Measurements from ENCODE around the gene SPATA18. TPM values are rescaled to one million over a fixed set of nuclear protein-coding genes. Genes with fewer than 3 reads are reported as not detected.

Gene SPATA18
- polyA plus RNA-seq, 3 donors = 0.04 to 0.41 TPM; not detected in 1

DNA sequence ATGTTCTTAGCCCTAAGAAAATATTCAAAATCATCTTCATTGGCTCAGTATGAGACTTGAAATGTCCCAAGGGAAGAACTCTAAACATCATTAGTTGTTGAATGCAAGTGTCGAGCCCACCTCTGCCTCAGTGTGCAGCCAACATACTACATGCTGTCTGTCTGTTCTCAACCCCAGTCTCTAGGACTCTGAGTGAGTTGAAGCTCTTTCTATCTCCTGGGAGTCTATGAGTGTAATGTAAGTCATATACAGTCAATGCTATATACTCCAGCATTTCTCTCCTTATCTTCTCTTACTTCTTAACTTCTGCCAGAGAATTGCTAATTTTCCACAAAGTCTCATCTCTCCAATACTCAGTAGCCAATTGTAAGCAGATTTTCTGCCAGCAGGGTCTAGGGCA is 61.3 kb downstream of the SPATA18 start:
- Mint-ChIP-seq H3K27me3 (ENCODE audit: low read depth in 3 of 3) (peaks cover 0 to 6% (median 4%) of the 10 kb centered on the region in 3 donors), H3K36me3 (no peaks in the 10 kb centered on the region), H3K4me1 (no peaks in the 10 kb centered on the region), H3K4me3 (no peak overlapping the region), H3K27ac (no peak overlapping the region), H3K9me3 (peaks cover 0 to 14% (median 2%) of the 10 kb centered on the region in 7 donors)
- no peaks in the 10 kb centered on the region for H3K36me3 ChIP-seq (replicated peaks in 1 of 2; ENCODE audit: control insufficient read depth in 1 of 2, insufficient read depth in 2 of 2, low read length in 2 of 2)
- H3K79me2 ChIP-seq (ENCODE audit: insufficient read depth, low read length) = no peaks in the 10 kb centered on the region
- no peaks in the 10 kb centered on the region for H3K4me1 ChIP-seq (ENCODE audit: control insufficient read depth in 1 of 2, insufficient read depth in 2 of 2, low read length in 2 of 2)
- WGBS (ENCODE audit: insufficient coverage) = no CpG with 5 or more reads among the region's 1 CpG
- intact Hi-C loops (cut with micrococcal nuclease) = no loop called here
- no peak overlapping the region for H2AFZ ChIP-seq (ENCODE audit: insufficient read depth, low read depth, low read length, poor library complexity, severe bottlenecking)
- no peaks in the 10 kb centered on the region for H3K27me3 ChIP-seq (ENCODE audit: control insufficient read depth in 2 of 2, insufficient read depth in 2 of 2, low read length in 2 of 2)
- H3K9me3 ChIP-seq (replicated peaks in 1 of 2; ENCODE audit: control insufficient read depth in 1 of 2, insufficient read depth in 1 of 2, low read length in 2 of 2) = no peaks in the 10 kb centered on the region
- H4K20me1 ChIP-seq (ENCODE audit: insufficient read depth, low read length) = no peaks in the 10 kb centered on the region
- H3K27ac ChIP-seq (ENCODE audit: low read depth in 1 of 2, low read length in 2 of 2) = no peak overlapping the region
- no peak overlapping the region for H3K9ac ChIP-seq (ENCODE audit: insufficient read depth, low read length, poor library complexity, severe bottlenecking)
- H3K4me3 ChIP-seq (replicated peaks in 1 of 3; ENCODE audit: low read depth in 2 of 3, low read length in 3 of 3) = no peak overlapping the region
- TF ChIP-seq, protein P1, sequence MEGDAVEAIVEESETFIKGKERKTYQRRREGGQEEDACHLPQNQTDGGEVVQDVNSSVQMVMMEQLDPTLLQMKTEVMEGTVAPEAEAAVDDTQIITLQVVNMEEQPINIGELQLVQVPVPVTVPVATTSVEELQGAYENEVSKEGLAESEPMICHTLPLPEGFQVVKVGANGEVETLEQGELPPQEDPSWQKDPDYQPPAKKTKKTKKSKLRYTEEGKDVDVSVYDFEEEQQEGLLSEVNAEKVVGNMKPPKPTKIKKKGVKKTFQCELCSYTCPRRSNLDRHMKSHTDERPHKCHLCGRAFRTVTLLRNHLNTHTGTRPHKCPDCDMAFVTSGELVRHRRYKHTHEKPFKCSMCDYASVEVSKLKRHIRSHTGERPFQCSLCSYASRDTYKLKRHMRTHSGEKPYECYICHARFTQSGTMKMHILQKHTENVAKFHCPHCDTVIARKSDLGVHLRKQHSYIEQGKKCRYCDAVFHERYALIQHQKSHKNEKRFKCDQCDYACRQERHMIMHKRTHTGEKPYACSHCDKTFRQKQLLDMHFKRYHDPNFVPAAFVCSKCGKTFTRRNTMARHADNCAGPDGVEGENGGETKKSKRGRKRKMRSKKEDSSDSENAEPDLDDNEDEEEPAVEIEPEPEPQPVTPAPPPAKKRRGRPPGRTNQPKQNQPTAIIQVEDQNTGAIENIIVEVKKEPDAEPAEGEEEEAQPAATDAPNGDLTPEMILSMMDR (IDR thresholded peaks at IDR 0.05) = no peak
- DNase-seq = no peak
- no peak overlapping the region for H3K4me2 ChIP-seq (replicated peaks; ENCODE audit: extremely low read depth, low read length, poor library complexity, severe bottlenecking)

GRCh38 chr4:52116641-52117040 is 65.5 kb downstream of the SPATA18 start:
- Histone ChIP-seq H3K4me2 (replicated peaks; ENCODE audit: extremely low read depth, low read length, poor library complexity, severe bottlenecking) (no peak overlapping the region), H3K27me3 (ENCODE audit: control insufficient read depth in 2 of 2, insufficient read depth in 2 of 2, low read length in 2 of 2) (no peaks in the 10 kb centered on the region), H2AFZ (ENCODE audit: insufficient read depth, low read depth, low read length, poor library complexity, severe bottlenecking) (no peak overlapping the region), H3K79me2 (ENCODE audit: insufficient read depth, low read length) (no peaks in the 10 kb centered on the region), H3K9me3 (replicated peaks in 1 of 2; ENCODE audit: control insufficient read depth in 1 of 2, insufficient read depth in 1 of 2, low read length in 2 of 2) (no peaks in the 10 kb centered on the region), H3K9ac (ENCODE audit: insufficient read depth, low read length, poor library complexity, severe bottlenecking) (no peak overlapping the region), H3K4me1 (ENCODE audit: control insufficient read depth in 1 of 2, insufficient read depth in 2 of 2, low read length in 2 of 2) (no peaks in the 10 kb centered on the region), H3K36me3 (replicated peaks in 1 of 2; ENCODE audit: control insufficient read depth in 1 of 2, insufficient read depth in 2 of 2, low read length in 2 of 2) (no peaks in the 10 kb centered on the region), H3K27ac (ENCODE audit: low read depth in 1 of 2, low read length in 2 of 2) (no peak overlapping the region), H4K20me1 (ENCODE audit: insufficient read depth, low read length) (no peaks in the 10 kb centered on the region), H3K4me3 (replicated peaks in 1 of 3; ENCODE audit: low read depth in 2 of 3, low read length in 3 of 3) (no peak overlapping the region)
- intact Hi-C loops (cut with micrococcal nuclease) = no loop called here
- no peak overlapping the region for H3K27ac Mint-ChIP-seq
- no peaks in the 10 kb centered on the region for H3K36me3 Mint-ChIP-seq
- TF ChIP-seq, protein P1 (IDR thresholded peaks at IDR 0.05) = no peak
- H3K9me3 Mint-ChIP-seq = peaks cover 0 to 10% (median 3%) of the 10 kb centered on the region in 7 donors
- H3K4me3 Mint-ChIP-seq = no peak overlapping the region
- WGBS (ENCODE audit: insufficient coverage) = no CpG with 5 or more reads among the region's 2 CpGs
- DNase-seq = no peak
- H3K27me3 Mint-ChIP-seq (ENCODE audit: low read depth in 3 of 3) = peaks cover 0 to 5% (median 3%) of the 10 kb centered on the region in 3 donors
- no peaks in the 10 kb centered on the region for H3K4me1 Mint-ChIP-seq
